Measurements from ENCODE around the gene CLRN2. TPM values are rescaled to one million over a fixed set of nuclear protein-coding genes. Genes with fewer than 3 reads are reported as not detected.

CLRN2 gene
- total RNA-seq, 1 donor from 2014 or later = not detected

DNA sequence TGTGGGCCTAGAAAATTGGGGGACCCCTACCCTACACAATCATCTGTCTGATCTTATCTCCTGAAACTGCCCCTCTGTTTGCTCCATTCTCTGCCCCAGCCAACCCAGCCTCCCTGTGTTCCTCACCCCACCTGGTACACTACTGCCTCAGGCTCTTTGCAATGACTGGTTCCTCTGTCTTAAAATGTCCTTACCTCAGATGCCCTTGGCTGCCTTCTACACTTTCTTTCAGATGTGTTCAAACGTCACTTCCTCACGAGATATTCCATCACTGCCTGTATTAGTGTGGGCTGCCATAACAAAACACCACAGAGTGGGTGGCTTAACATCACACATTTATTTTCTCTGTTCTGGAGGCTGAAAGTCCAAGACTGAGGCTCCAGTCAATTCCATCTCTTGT is 32.2 kb upstream of the CLRN2 start:
- Mint-ChIP-seq H3K4me1 (ENCODE audit: low read depth, unreplicated experiment) (no peaks in the 10 kb centered on the region), H3K27ac (ENCODE audit: unreplicated experiment) (no peak overlapping the region), H3K27me3 (ENCODE audit: low read depth, unreplicated experiment) (no peaks in the 10 kb centered on the region), H3K36me3 (ENCODE audit: low read depth, unreplicated experiment) (peaks cover 17% of the 10 kb centered on the region), H3K9me3 (ENCODE audit: unreplicated experiment) (no peaks in the 10 kb centered on the region), H3K4me3 (ENCODE audit: unreplicated experiment) (no peak overlapping the region)
- Histone ChIP-seq H3K27ac (ENCODE audit: low read depth, low read length) (no peak overlapping the region), H3K9me3 (ENCODE audit: insufficient read depth, low read depth, low read length) (peaks cover 9% of the 10 kb centered on the region), H4K20me1 (ENCODE audit: insufficient read depth, low read length) (no peaks in the 10 kb centered on the region), H3K27me3 (ENCODE audit: insufficient read depth, low read length) (no peaks in the 10 kb centered on the region), H3K79me2 (ENCODE audit: insufficient read depth, low read length) (no peaks in the 10 kb centered on the region), H3K4me2 (ENCODE audit: low read length) (no peak overlapping the region), H3K4me3 (ENCODE audit: insufficient read depth, low read depth, low read length) (no peak overlapping the region), H3K36me3 (ENCODE audit: insufficient read depth, low read length) (peaks cover 9% of the 10 kb centered on the region), H2AFZ (ENCODE audit: low read depth, low read length) (no peak overlapping the region), H3K9ac (ENCODE audit: low read length) (no peak overlapping the region), H3K4me1 (ENCODE audit: insufficient read depth, low read length) (no peaks in the 10 kb centered on the region)
- FAIRE-seq (no peak), DNase-seq (ENCODE audit: low read depth) (no peak)
- TF ChIP-seq EZH2 (IDR thresholded peaks at IDR 0.05; ENCODE audit: insufficient read depth, low read length) (no peak), CTCF (IDR thresholded peaks at IDR 0.05; ENCODE audit: insufficient read depth, low read depth, low read length) (no peak)

DNA sequence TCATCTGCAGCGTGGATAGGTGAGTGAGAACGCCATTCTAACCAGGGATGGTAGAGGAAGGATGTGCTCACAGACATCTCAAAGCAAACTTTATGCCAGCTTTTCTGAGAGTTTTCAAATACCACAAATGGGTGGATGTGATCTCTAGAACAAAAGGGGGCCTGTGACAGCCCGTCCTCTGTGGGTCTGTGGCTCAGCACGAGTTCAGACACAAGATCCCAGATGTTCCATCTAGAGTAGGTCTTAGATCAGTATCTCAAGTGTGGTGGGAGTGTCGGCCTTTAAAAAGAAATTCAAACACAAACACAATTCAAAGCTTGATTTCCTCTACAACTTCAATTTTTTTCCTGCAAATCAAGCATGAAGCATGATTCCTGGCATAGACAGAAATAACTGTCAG is 25.8 kb upstream of the CLRN2 start:
- no peak overlapping the region for H3K27ac ChIP-seq (ENCODE audit: low read depth, low read length)
- H3K27ac Mint-ChIP-seq (ENCODE audit: unreplicated experiment) = no peak overlapping the region
- no peaks in the 10 kb centered on the region for H3K27me3 Mint-ChIP-seq (ENCODE audit: low read depth, unreplicated experiment)

More for the DNA sequence above, 25.8 kb upstream of the CLRN2 start:
- no peak overlapping the region for H3K4me3 Mint-ChIP-seq (ENCODE audit: unreplicated experiment)
- H3K4me1 ChIP-seq (ENCODE audit: insufficient read depth, low read length) = peaks cover 4% of the 10 kb centered on the region
- peaks cover 28% of the 10 kb centered on the region for H3K36me3 ChIP-seq (ENCODE audit: insufficient read depth, low read length)
- FAIRE-seq (no peak), DNase-seq (ENCODE audit: low read depth) (no peak)
- H3K4me1 Mint-ChIP-seq (ENCODE audit: low read depth, unreplicated experiment) = peaks cover 9% of the 10 kb centered on the region
- TF ChIP-seq CTCF (IDR thresholded peaks at IDR 0.05; ENCODE audit: insufficient read depth, low read depth, low read length) (no peak), EZH2 (IDR thresholded peaks at IDR 0.05; ENCODE audit: insufficient read depth, low read length) (no peak)
- H2AFZ ChIP-seq (ENCODE audit: low read depth, low read length) = no peak overlapping the region
- no peaks in the 10 kb centered on the region for H3K27me3 ChIP-seq (ENCODE audit: insufficient read depth, low read length)
- no peaks in the 10 kb centered on the region for H3K9me3 ChIP-seq (ENCODE audit: insufficient read depth, low read depth, low read length)
- H3K4me3 ChIP-seq (ENCODE audit: insufficient read depth, low read depth, low read length) = no peak overlapping the region
- no peak overlapping the region for H3K9ac ChIP-seq (ENCODE audit: low read length)
- no peaks in the 10 kb centered on the region for H3K9me3 Mint-ChIP-seq (ENCODE audit: unreplicated experiment)
- H4K20me1 ChIP-seq (ENCODE audit: insufficient read depth, low read length) = no peaks in the 10 kb centered on the region
- peaks cover 4% of the 10 kb centered on the region for H3K79me2 ChIP-seq (ENCODE audit: insufficient read depth, low read length)
- no peak overlapping the region for H3K4me2 ChIP-seq (ENCODE audit: low read length)
- H3K36me3 Mint-ChIP-seq (ENCODE audit: low read depth, unreplicated experiment) = peaks cover 40% of the 10 kb centered on the region
